DOHH2 (cell line): ENCODE data around the gene KIRREL3.

ENCODE experiments used
- H3F3A ChIP-seq: fragments of 200-600 bp; sonication (generic), shearing (Covaris generic); 2 replicates; pipeline ENCODE4 v1.6.0; 2016; ENCODE audit warnings: antibody characterized with exemption, mild to moderate bottlenecking; ENCODE audit not compliant: control insufficient read depth, insufficient read depth
- H3K27ac ChIP-seq: fragments of 200-600 bp; sonication (generic); 2 replicates; pipeline ENCODE4 v1.5.1; 2014; ENCODE audit warnings: low read depth, mild to moderate bottlenecking, low read length, moderate library complexity
- H3K27me3 ChIP-seq: fragments of 200-600 bp; sonication (generic); 2 replicates; pipeline ENCODE4 v1.6.1; 2014; ENCODE audit warnings: mild to moderate bottlenecking, low read length, mixed read lengths; ENCODE audit not compliant: control insufficient read depth
- H3K36me3 ChIP-seq: fragments of 200-600 bp; sonication (generic); 2 replicates; pipeline ENCODE4 v1.6.1; 2014; ENCODE audit warnings: mild to moderate bottlenecking, low read length, moderate library complexity, mixed read lengths; ENCODE audit not compliant: control insufficient read depth
- H3K4me1 ChIP-seq: fragments of 200-600 bp; sonication (generic); 2 replicates; pipeline ENCODE4 v1.6.1; 2014; ENCODE audit warnings: mild to moderate bottlenecking, low read length, mixed read lengths; ENCODE audit not compliant: control insufficient read depth
- H3K4me2 ChIP-seq: fragments of 200-600 bp; sonication (generic); 2 replicates; pipeline ENCODE4 v1.6.0; 2014; ENCODE audit warnings: mild to moderate bottlenecking, low read length, moderate library complexity
- H3K4me3 ChIP-seq: fragments of 200-600 bp; sonication (generic); 2 replicates; pipeline ENCODE4 v1.5.1; 2014; ENCODE audit warnings: mild to moderate bottlenecking, low read length, mixed read lengths
- H3K79me2 ChIP-seq: fragments of 200-600 bp; sonication (generic); 2 replicates; pipeline ENCODE4 v1.6.1; 2014; ENCODE audit warnings: mild to moderate bottlenecking, low read length, mixed read lengths; ENCODE audit not compliant: control insufficient read depth
- H3K9me2 ChIP-seq: fragments of 200-600 bp; sonication (generic); replicated peaks from 2 replicates; pipeline ENCODE4 v1.6.1; 2014; ENCODE audit warnings: mild to moderate bottlenecking, low read length, mixed read lengths; ENCODE audit not compliant: control insufficient read depth
- H3K9me3 ChIP-seq: fragments of 200-600 bp; sonication (generic); 2 replicates; pipeline ENCODE4 v1.6.1; 2014; ENCODE audit warnings: antibody characterized with exemption, low read length, mixed read lengths; ENCODE audit not compliant: control insufficient read depth, insufficient read depth
- H4K20me1 ChIP-seq: fragments of 200-600 bp; sonication (generic); 2 replicates; pipeline ENCODE4 v1.6.0; 2014; ENCODE audit warnings: low read depth, mild to moderate bottlenecking, antibody characterized with exemption, low read length, moderate library complexity; ENCODE audit not compliant: control insufficient read depth, insufficient read depth
- CTCF ChIP-seq: fragments of 200-600 bp; sonication (generic); IDR thresholded peaks from one replicate; pipeline ENCODE4 v1.5.1; 2014; ENCODE audit warnings: antibody characterized with exemption, mild to moderate bottlenecking, low read depth, low read length; ENCODE audit not compliant: poor library complexity, severe bottlenecking
- EZH2phosphoT487 ChIP-seq: fragments of 200-600 bp; sonication (generic); IDR thresholded peaks from 2 replicates; pipeline ENCODE4 v1.6.1; 2017; ENCODE audit warnings: borderline replicate concordance, mild to moderate bottlenecking, antibody characterized with exemption, low read length, moderate library complexity, mixed read lengths

Gene KIRREL3

GRCh38 chr11:126405374-126405773 is 595.2 kb downstream of the KIRREL3 start:
- Histone ChIP-seq H3K4me1 (no peaks in the 10 kb centered on the region), H3K4me2 (no peak overlapping the region), H4K20me1 (peaks cover 3% of the 10 kb centered on the region; the same call in 1 of the 2 replicates), H3K36me3 (no peaks in the 10 kb centered on the region), H3K27ac (no peak overlapping the region), H3K4me3 (no peak overlapping the region), H3K27me3 (no peaks in the 10 kb centered on the region), H3K79me2 (no peaks in the 10 kb centered on the region), H3K9me2 (no peaks in the 10 kb centered on the region), H3F3A (no peaks in the 10 kb centered on the region), H3K9me3 (no peaks in the 10 kb centered on the region)
- TF ChIP-seq EZH2phosphoT487 (no peak), CTCF (no peak)

DNA sequence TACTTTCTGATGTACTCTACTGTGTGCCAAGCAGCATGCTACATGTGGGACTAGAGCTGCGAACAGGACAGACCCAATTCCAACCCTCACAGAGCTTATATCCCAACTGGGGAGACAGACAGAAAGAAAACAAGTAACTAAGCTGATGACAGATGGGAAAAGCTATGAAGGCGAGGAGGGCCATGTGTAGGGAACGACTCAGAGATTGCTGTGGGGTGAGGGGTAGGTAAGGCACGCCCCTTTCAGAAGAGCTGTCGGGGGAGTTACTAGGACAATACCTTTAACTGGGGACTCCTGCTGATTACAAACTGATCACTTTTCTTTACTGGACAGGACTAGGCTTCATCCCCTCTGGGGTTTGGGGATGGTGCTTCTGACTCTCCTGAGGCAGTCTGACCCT is 596.2 kb downstream of the KIRREL3 start:
- Histone ChIP-seq H3K9me2 (no peaks in the 10 kb centered on the region), H4K20me1 (peaks cover 3% of the 10 kb centered on the region; the same call in 1 of the 2 replicates), H3K36me3 (no peaks in the 10 kb centered on the region), H3K27me3 (no peaks in the 10 kb centered on the region), H3K4me3 (no peak overlapping the region), H3K4me2 (no peak overlapping the region), H3K79me2 (no peaks in the 10 kb centered on the region), H3K9me3 (no peaks in the 10 kb centered on the region), H3F3A (no peaks in the 10 kb centered on the region), H3K4me1 (no peaks in the 10 kb centered on the region), H3K27ac (no peak overlapping the region)
- TF ChIP-seq CTCF (no peak), EZH2phosphoT487 (no peak)

- no peak overlapping the region for H3K4me2 ChIP-seq
- no peaks in the 10 kb centered on the region for H3K79me2 ChIP-seq
- H3K4me3 ChIP-seq, result no peak overlapping the region
- no peaks in the 10 kb centered on the region for H3K9me3 ChIP-seq
- no peaks in the 10 kb centered on the region for H3K9me2 ChIP-seq
- no peak overlapping the region for H3K27ac ChIP-seq
- H3K36me3 ChIP-seq, result no peaks in the 10 kb centered on the region
- TF ChIP-seq CTCF (no peak), EZH2phosphoT487 (no peak)
- H3F3A ChIP-seq, result no peaks in the 10 kb centered on the region
- H3K27me3 ChIP-seq, result no peaks in the 10 kb centered on the region
- peaks cover 3% of the 10 kb centered on the region; the same call in 1 of the 2 replicates for H4K20me1 ChIP-seq
- no peaks in the 10 kb centered on the region for H3K4me1 ChIP-seq
These were observed 596.9 kb downstream of the KIRREL3 start for GRCh38 chr11:126403658-126404057.
